ENCODE measurements around the gene SERPINI1. TPM values are rescaled to one million over a fixed set of nuclear protein-coding genes. Genes with fewer than 3 reads are reported as not detected.

Gene SERPINI1
- total and polyA plus RNA-seq, 9 of the 15 experiments (the other 6 are each of a cell fraction or from before 2014, with no cell fraction given) = 1.6 to 9.9 (median 3.5) TPM

GRCh38 chr3:167840247-167840646 is 104.7 kb downstream of the SERPINI1 start (continued):
- TF ChIP-seq ZNF436 (CRISPR knock-in tag; IDR thresholded peaks at IDR 0.05) (no peak), NR0B1 (IDR thresholded peaks at IDR 0.05; ENCODE audit: partially characterized antibody) (no peak), CBX2 (IDR thresholded peaks at IDR 0.05; ENCODE audit: insufficient read depth, low read length, poor library complexity, severe bottlenecking) (no peak)

- no peak overlapping the region for H3K4me2 ChIP-seq (ENCODE audit: insufficient read depth, low read length)
- ChIA-PET CTCF (ENCODE audit: low intra/inter-chr PET ratio) (no interaction called here), POLR2A (no interaction called here)
- no peaks in the 10 kb centered on the region for H3K79me2 ChIP-seq (ENCODE audit: control insufficient read depth, insufficient read depth, low read length)
- no peak for TF ChIP-seq PHB2 (IDR thresholded peaks at IDR 0.05; ENCODE audit: low read depth)
- no peak for TF ChIP-seq ARID3A (IDR thresholded peaks at IDR 0.05; ENCODE audit: borderline replicate concordance, low read depth, low read length)
- TF ChIP-seq ZBTB8A (IDR thresholded peaks at IDR 0.05; ENCODE audit: partially characterized antibody) = no peak
- no peak for TF ChIP-seq KLF10 (CRISPR knock-in tag; IDR thresholded peaks at IDR 0.05)
- TF ChIP-seq HDAC8 (tag; IDR thresholded peaks at IDR 0.05) = no peak
- no peak for TF ChIP-seq PURB (CRISPR knock-in tag; IDR thresholded peaks at IDR 0.05; ENCODE audit: low read depth)
- FAIRE-seq = no peak
- no peaks in the 10 kb centered on the region for H3K27me3 ChIP-seq (ENCODE audit: control insufficient read depth in 2 of 2, insufficient read depth in 2 of 2, low read length in 2 of 2)
- no peaks in the 10 kb centered on the region for H3K9me3 ChIP-seq (replicated peaks; ENCODE audit: control insufficient read depth, insufficient read depth, low read depth, low read length)
- no peaks in the 10 kb centered on the region for H3K4me1 ChIP-seq (replicated peaks in 1 of 2; ENCODE audit: control insufficient read depth in 2 of 2, insufficient read depth in 2 of 2, low read length in 2 of 2)
- H3K9ac ChIP-seq (ENCODE audit: insufficient read depth in 1 of 2, low read depth in 2 of 2, low read length in 2 of 2) = no peak overlapping the region
- H3K9me1 ChIP-seq (ENCODE audit: control insufficient read depth, insufficient read depth, low read length) = no peaks in the 10 kb centered on the region
- BruUV-seq (replicated peaks) = no TSS peak
- intact Hi-C loops (cut with micrococcal nuclease) (no loop called here), in situ Hi-C loops (cut with MboI) (no loop called here)
- H3K4me3 ChIP-seq = no peak overlapping the region
- no peaks in the 10 kb centered on the region for H3K36me3 ChIP-seq (ENCODE audit: control insufficient read depth, insufficient read depth, low read length)
- 0% methylated on average over 1 of the region's 1 CpG for WGBS (ENCODE audit: insufficient coverage, low coverage, missing lambda C conversion rate)
- H4K20me1 ChIP-seq (replicated peaks; ENCODE audit: control insufficient read depth, insufficient read depth, low read length) = no peaks in the 10 kb centered on the region
- no peak overlapping the region for H3K27ac ChIP-seq (ENCODE audit: extremely low read depth, low read depth, low read length)
- no peak for ATAC-seq
- no peak for DNase-seq (ENCODE audit: extremely low read depth in 1 of 4, low spot score in 3 of 4)
- H2AFZ ChIP-seq (ENCODE audit: low read depth, low read length) = no peak overlapping the region
Observed at GRCh38 chr3:167843481-167843880, 108.0 kb downstream of the SERPINI1 start.

Measured in K562 (cell line).